Adipocyte (in vitro differentiated cells): ENCODE measurements around the gene ASTN2.

ENCODE experiments used
- DNase-seq: peaks from one replicate; pipeline ENCODE4 v3.0.0-alpha.2; 2015; ENCODE audit warnings: low read depth
- H3K27me3 ChIP-seq: replicated peaks from 2 replicates; pipeline ENCODE4 v1.7.0; 2013; ENCODE audit warnings: mild to moderate bottlenecking, low read length, moderate library complexity; ENCODE audit not compliant: control insufficient read depth, insufficient read depth
- H3K36me3 ChIP-seq: 2 replicates; pipeline ENCODE4 v1.7.0; 2013; ENCODE audit warnings: low read length, mild to moderate bottlenecking, moderate library complexity; ENCODE audit not compliant: control insufficient read depth, insufficient read depth, severe bottlenecking
- H3K4me1 ChIP-seq: 2 replicates; pipeline ENCODE4 v1.7.0; 2013; ENCODE audit warnings: mild to moderate bottlenecking, low read length, moderate library complexity; ENCODE audit not compliant: control insufficient read depth, insufficient read depth
- H3K4me3 ChIP-seq: 2 replicates; pipeline ENCODE4 v1.7.0; 2013; ENCODE audit warnings: mild to moderate bottlenecking, low read length, moderate library complexity
- H3K9ac ChIP-seq: 2 replicates; pipeline ENCODE4 v1.7.0; 2013; ENCODE audit warnings: mild to moderate bottlenecking, low read length, moderate library complexity
- H3K9me3 ChIP-seq: 2 replicates; pipeline ENCODE4 v1.7.0; 2013; ENCODE audit warnings: mild to moderate bottlenecking, low read length, moderate library complexity; ENCODE audit not compliant: control insufficient read depth

ASTN2 gene

GRCh38 chr9:117104206-117104605 lies 310.7 kb downstream of the ASTN2 start:
- no peak overlapping the region for H3K4me3 ChIP-seq
- H3K36me3 ChIP-seq, result no peaks in the 10 kb centered on the region
- no peaks in the 10 kb centered on the region for H3K27me3 ChIP-seq
- no peaks in the 10 kb centered on the region for H3K9me3 ChIP-seq
- no peaks in the 10 kb centered on the region for H3K4me1 ChIP-seq
- no peak overlapping the region for H3K9ac ChIP-seq
- DNase-seq, result no peak

GRCh38 chr9:117103438-117104110 lies 311.3 kb downstream of the ASTN2 start:
- H3K4me3 ChIP-seq, result no peak overlapping the region
- no peaks in the 10 kb centered on the region for H3K9me3 ChIP-seq
- no peak for DNase-seq
- H3K4me1 ChIP-seq, result no peaks in the 10 kb centered on the region
- no peaks in the 10 kb centered on the region for H3K36me3 ChIP-seq
- H3K9ac ChIP-seq, result no peak overlapping the region
- no peaks in the 10 kb centered on the region for H3K27me3 ChIP-seq

GRCh38 chr9:117101008-117101407 lies 313.8 kb downstream of the ASTN2 start:
- no peak for DNase-seq
- H3K9ac ChIP-seq, result no peak overlapping the region
- H3K27me3 ChIP-seq, result no peaks in the 10 kb centered on the region
- no peak overlapping the region for H3K4me3 ChIP-seq
- H3K36me3 ChIP-seq, result no peaks in the 10 kb centered on the region
- H3K4me1 ChIP-seq, result no peaks in the 10 kb centered on the region
- H3K9me3 ChIP-seq, result no peaks in the 10 kb centered on the region

GRCh38 chr9:117098331-117098730 lies 316.5 kb downstream of the ASTN2 start:
- H3K4me1 ChIP-seq, result peaks cover 6% of the 10 kb centered on the region
- no peak overlapping the region for H3K9ac ChIP-seq
- H3K27me3 ChIP-seq, result no peaks in the 10 kb centered on the region
- no peak overlapping the region for H3K4me3 ChIP-seq
- no peaks in the 10 kb centered on the region for H3K36me3 ChIP-seq
- no peak for DNase-seq
- no peaks in the 10 kb centered on the region for H3K9me3 ChIP-seq

- no peaks in the 10 kb centered on the region for H3K27me3 ChIP-seq
- no peak for DNase-seq
- no peaks in the 10 kb centered on the region for H3K36me3 ChIP-seq
- H3K4me1 ChIP-seq, result peaks cover 6% of the 10 kb centered on the region
- no peak overlapping the region for H3K9ac ChIP-seq
- H3K9me3 ChIP-seq, result no peaks in the 10 kb centered on the region
- no peak overlapping the region for H3K4me3 ChIP-seq
These were observed 317.1 kb downstream of the ASTN2 start for GRCh38 chr9:117097761-117098160.

GRCh38 chr9:117096138-117096537 lies 318.7 kb downstream of the ASTN2 start:
- DNase-seq, result no peak
- Histone ChIP-seq H3K4me1 (peaks cover 6% of the 10 kb centered on the region), H3K9ac (no peak overlapping the region), H3K36me3 (no peaks in the 10 kb centered on the region), H3K27me3 (peaks cover 4% of the 10 kb centered on the region), H3K9me3 (no peaks in the 10 kb centered on the region), H3K4me3 (no peak overlapping the region)

- H3K36me3 ChIP-seq, result no peaks in the 10 kb centered on the region
- H3K4me1 ChIP-seq, result peaks cover 6% of the 10 kb centered on the region
- no peak overlapping the region for H3K4me3 ChIP-seq
- no peak for DNase-seq
- H3K9me3 ChIP-seq, result no peaks in the 10 kb centered on the region
- no peak overlapping the region for H3K9ac ChIP-seq
- H3K27me3 ChIP-seq, result peaks cover 6% of the 10 kb centered on the region
These were observed 319.8 kb downstream of the ASTN2 start for GRCh38 chr9:117095081-117095480.

- H3K27me3 ChIP-seq, result peaks cover 6% of the 10 kb centered on the region
- no peak overlapping the region for H3K4me3 ChIP-seq
- H3K9me3 ChIP-seq, result no peaks in the 10 kb centered on the region
- no peak overlapping the region for H3K9ac ChIP-seq
- peaks cover 6% of the 10 kb centered on the region for H3K4me1 ChIP-seq
- no peaks in the 10 kb centered on the region for H3K36me3 ChIP-seq
- no peak for DNase-seq
These were observed 320.7 kb downstream of the ASTN2 start for GRCh38 chr9:117093891-117094844.

GRCh38 chr9:117092582-117092981 lies 322.3 kb downstream of the ASTN2 start:
- no peak overlapping the region for H3K9ac ChIP-seq
- no peak for DNase-seq
- no peak overlapping the region for H3K4me3 ChIP-seq
- no peaks in the 10 kb centered on the region for H3K9me3 ChIP-seq
- H3K36me3 ChIP-seq, result no peaks in the 10 kb centered on the region
- peaks cover 12% of the 10 kb centered on the region for H3K27me3 ChIP-seq
- peaks cover 6% of the 10 kb centered on the region for H3K4me1 ChIP-seq

- H3K27me3 ChIP-seq, result peaks cover 12% of the 10 kb centered on the region
- H3K36me3 ChIP-seq, result no peaks in the 10 kb centered on the region
- no peak overlapping the region for H3K4me3 ChIP-seq
- peaks cover 6% of the 10 kb centered on the region for H3K4me1 ChIP-seq
- no peak overlapping the region for H3K9ac ChIP-seq
- DNase-seq, result no peak
- no peaks in the 10 kb centered on the region for H3K9me3 ChIP-seq
These were observed 323.3 kb downstream of the ASTN2 start for GRCh38 chr9:117091529-117091928.

- H3K9me3 ChIP-seq, result no peaks in the 10 kb centered on the region
- peaks cover 12% of the 10 kb centered on the region for H3K27me3 ChIP-seq
- no peak overlapping the region for H3K9ac ChIP-seq
- no peak overlapping the region for H3K4me3 ChIP-seq
- H3K36me3 ChIP-seq, result no peaks in the 10 kb centered on the region
- DNase-seq, result no peak
- no peaks in the 10 kb centered on the region for H3K4me1 ChIP-seq
These were observed 326.1 kb downstream of the ASTN2 start for GRCh38 chr9:117088786-117089185.
